Ramos (cell line): ENCODE results near the gene TAB2.
"Not testable (repeated sequence)": the region's sequence is repeated elsewhere in the genome, so short reads cannot be mapped to it uniquely, and the experiment has no call there.

Experiments
- in situ Hi-C: fragments of 300-500 bp; cut with MboI; formaldehyde crosslinking; loops from one replicate; pipeline ENCODE4 v1.14.3; 2022; ENCODE audit warnings: low sequenced_read_pairs; ENCODE audit not compliant: unreplicated experiment

TAB2 gene

DNA sequence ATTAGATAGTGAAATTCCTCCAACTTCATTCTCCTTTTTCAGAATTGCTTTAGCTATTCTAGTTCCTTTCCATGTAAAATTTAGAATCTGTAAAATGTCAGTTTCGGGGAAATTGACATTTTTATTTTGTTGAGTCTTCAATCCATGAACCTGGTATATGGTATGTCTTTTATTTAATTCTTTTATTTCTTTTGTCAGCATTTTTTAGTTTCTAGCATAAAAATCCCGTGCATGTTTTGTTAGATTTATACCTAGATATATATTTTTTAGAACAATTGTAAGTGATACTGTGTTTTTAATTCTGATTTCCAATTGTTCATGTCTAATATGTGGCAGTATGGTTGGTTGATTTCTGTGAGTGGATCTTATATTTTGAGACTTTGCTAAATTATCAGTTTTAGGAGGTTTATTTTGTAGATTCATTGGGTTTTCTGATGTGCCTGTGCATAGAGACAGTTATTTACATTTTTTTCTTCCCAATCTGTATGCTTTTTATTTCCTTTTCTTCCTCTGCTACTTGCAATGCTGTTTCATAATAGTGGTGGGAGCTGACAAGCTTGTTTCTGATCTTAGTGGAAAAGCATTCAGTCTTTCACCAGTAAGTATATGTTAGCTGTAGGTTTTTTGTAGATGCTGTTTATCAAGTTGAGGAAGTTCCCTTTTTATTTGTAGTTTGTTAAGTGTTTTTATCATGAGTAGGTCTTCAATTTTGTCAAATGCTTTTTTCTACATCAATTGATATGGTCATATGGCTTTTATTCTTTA, 13.7 kb downstream of the TAB2 start:
- in situ Hi-C loops: no loop called here

GRCh38 chr6:149331871-149332270, 14.4 kb downstream of the TAB2 start:
- in situ Hi-C loops: no loop called here

DNA sequence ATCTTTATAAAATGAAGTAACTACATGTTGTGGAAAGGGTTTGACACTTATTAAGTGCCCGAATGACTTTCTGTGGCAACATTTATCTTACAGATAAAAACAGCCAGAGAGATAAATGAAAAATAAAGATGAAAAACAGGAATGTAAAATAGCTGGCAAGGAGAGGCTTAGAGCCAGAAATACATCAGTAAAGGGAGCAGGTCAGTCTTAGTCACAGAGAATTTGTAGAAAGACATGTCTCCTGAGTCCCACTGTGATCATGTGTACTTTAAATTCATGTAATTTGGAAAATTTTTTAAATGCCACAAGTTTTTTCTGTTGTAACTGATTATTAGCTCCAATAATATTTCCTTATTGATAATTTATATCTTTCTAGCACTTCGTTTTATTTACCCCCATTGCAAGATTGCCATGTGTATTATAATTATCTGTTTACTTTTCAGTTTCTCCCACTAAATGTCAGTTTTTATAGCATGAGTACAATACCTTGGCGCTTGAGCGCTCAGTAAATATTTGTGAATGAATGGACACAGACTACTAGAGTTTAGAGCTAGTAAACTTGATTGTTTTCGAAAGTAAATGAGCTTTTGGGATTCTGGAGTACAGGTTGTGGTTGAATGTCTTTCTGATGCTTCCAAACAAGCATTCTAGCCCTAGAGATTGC, 15.2 kb downstream of the TAB2 start:
- in situ Hi-C loops: no loop called here

DNA sequence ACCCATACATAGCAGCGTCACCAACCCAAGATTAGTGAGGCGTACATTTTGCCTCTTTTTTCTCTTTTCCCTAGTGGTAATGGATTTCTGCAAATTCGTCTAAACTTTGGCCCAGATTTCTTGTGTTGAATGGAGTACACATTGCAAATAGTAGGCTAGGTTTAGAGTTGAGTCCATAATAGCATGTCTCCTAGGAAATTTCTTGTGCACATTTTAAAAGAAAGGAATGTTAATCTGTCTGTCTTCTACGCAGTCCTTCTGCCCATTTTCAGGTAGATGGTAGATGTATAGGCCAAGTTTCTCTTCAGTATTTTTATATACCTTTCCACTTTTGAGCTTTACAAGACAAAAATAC, 15.7 kb downstream of the TAB2 start:
- in situ Hi-C loops: no loop called here

GRCh38 chr6:149334201-149334600, 16.7 kb downstream of the TAB2 start:
- in situ Hi-C loops: no loop called here

- in situ Hi-C loops: no loop called here
Measured at GRCh38 chr6:149334682-149335160, 17.2 kb downstream of the TAB2 start.

GRCh38 chr6:149335924-149336608, 18.6 kb downstream of the TAB2 start:
- in situ Hi-C loops: no loop called here

DNA sequence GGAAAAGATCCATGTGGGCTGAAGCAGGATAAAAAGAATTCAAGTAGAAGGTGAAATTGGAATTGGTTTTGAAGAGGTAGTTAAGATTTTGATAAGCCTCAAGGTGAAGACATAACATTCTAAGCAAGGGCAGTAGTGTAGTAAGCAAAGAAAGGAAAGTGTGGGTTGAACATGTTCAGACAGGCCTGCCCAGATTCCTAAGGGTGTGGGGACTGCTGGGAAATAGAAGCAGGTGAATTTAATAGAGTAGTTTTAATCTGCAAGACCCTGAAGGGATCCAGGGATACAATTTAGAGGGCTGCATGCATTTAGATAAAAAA, 19.1 kb downstream of the TAB2 start:
- in situ Hi-C loops: no loop called here

GRCh38 chr6:149337320-149337719, 19.8 kb downstream of the TAB2 start:
- in situ Hi-C loops: no loop called here

GRCh38 chr6:149340200-149340599, 22.7 kb downstream of the TAB2 start:
- in situ Hi-C loops: no loop called here

DNA sequence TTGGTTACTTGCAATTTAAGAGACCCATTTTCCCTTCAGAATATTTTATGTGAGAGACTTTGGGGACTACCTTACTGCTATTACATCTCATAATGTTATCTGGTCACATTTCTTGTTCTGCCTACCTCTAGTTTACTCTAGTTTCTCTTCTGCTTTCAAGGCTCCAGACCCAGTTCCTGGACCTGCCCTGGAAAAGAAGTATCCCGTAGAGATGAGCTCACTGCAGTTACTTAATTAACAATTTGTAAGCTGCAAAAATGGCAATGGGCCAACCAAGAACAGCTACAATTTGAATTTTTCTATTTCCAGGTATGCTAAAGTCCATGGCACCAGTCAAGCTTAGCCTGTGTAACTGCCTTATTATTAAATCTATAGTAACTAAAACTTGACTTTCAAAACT, 25.0 kb downstream of the TAB2 start:
- in situ Hi-C loops: no loop called here

DNA sequence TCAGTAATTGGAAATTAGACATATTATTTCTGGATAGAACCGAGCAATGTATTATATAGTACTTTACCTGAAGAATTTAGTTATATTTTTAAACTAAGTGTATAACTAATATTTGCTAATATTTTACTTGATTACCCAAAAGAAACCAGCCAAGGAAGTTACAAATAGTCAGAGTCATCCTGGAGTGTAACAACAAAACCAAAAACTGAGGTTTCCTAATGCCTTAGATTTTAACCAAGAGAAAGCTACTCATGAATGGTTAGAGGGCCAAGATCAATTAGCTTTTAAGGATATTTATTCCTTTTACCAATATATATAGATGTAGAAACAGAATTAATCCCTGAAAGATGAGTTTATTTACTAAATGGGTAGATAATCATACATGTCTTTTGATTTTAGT, 26.0 kb downstream of the TAB2 start:
- in situ Hi-C loops: no loop called here

- in situ Hi-C loops: no loop called here
Measured at GRCh38 chr6:149346078-149346477, 28.6 kb downstream of the TAB2 start.

DNA sequence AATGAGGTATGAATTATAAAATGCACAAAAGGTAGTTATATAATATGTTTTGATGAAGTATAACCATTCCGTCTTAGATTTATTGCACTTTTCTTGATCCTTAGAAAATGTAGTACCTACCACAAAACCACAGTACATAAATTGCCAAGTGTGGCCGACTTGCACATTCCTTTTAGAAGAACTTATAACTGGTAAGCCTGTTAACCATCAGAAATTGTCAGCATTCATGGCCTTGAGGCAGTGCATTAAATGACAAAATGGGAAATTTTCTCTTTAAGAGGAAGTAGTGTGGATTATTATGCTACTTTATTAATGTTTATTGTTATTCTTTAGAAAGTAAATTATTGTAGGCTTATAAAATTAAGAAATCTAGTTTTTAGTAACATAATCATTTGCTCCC, 29.6 kb downstream of the TAB2 start:
- in situ Hi-C loops: no loop called here

- in situ Hi-C loops: not testable (repeated sequence)
Measured at GRCh38 chr6:149349279-149349678, 31.8 kb downstream of the TAB2 start.

- in situ Hi-C loops: no loop called here
Measured at GRCh38 chr6:149354009-149354408, 36.5 kb downstream of the TAB2 start.

DNA sequence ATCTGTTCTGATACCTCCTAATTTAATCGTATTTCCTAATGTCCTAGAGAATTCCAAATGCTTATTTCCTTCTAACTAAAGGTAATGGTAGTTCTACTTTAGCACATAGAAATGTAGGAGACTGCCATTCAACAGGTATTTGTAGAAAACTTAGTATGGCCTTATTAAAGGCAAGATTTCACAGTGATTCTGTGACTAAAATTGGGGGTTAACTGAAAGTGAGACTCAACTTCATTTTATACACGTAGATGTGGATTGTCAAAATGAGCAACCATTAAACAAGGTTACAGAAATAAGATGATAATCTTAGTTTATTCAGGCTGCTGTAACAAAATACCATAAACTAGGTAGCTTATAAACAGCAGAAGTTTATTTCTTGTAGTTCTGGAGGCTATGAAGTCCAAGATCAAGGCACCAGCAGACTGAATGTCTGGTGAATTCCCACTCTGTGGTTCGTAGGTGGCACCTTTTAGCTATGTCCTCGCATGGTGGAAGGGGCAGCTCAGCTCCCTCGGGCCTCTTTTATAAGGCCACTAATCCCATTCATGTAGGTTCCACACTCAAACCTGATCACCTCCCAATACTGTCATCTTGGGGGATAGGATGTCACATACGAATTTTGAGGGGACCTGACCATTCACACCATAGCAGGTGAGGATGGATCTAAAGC, 38.7 kb downstream of the TAB2 start:
- in situ Hi-C loops: no loop called here

GRCh38 chr6:149357726-149358538, 40.4 kb downstream of the TAB2 start:
- in situ Hi-C loops: no loop called here

DNA sequence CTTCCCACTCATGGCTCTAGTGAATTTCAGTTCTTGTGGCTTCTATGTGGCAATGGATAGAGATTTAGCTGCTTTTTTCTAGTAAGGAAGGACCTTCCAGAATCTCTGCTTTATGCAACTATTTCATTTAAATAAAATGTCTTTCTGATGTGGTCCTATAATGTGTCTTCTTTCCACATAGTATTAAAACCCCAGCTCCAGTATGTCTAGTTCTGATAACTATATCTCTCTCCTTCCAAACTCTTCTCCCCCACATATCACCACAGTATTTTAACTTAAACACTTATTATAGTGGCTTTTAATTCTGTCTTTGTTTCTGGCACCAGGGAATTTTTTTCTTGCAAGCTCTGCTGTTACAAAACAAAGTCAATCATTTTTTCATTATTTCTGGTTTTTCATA, 41.9 kb downstream of the TAB2 start:
- in situ Hi-C loops: no loop called here

GRCh38 chr6:149360536-149360935, 43.0 kb downstream of the TAB2 start:
- in situ Hi-C loops: no loop called here
